Hepatocyte (in vitro differentiated cells): ENCODE data around the gene B4GALNT4. TPM values are rescaled to one million over a fixed set of nuclear protein-coding genes. Genes with fewer than 3 reads are reported as not detected.

Experiments
- DNase-seq: peaks from one replicate; pipeline ENCODE4 v3.0.0-alpha.2; 2016; ENCODE audit warnings: low spot score
- H2AFZ ChIP-seq: fragments of 200-600 bp; sonication (generic); 2 replicates; pipeline ENCODE4 v1.6.0; 2016; ENCODE audit warnings: antibody characterized with exemption, mild to moderate bottlenecking
- H3K27ac ChIP-seq: fragments of 200-600 bp; sonication (generic); 2 replicates; pipeline ENCODE4 v1.5.1; 2016; ENCODE audit warnings: mild to moderate bottlenecking
- H3K27me3 ChIP-seq: fragments of 200-600 bp; sonication (generic); 2 replicates; pipeline ENCODE4 v1.6.1; 2016
- H3K36me3 ChIP-seq: fragments of 200-600 bp; sonication (generic); replicated peaks from 2 replicates; pipeline ENCODE4 v1.5.1; 2016; ENCODE audit warnings: low read depth; ENCODE audit not compliant: insufficient read depth
- H3K4me1 ChIP-seq: fragments of 200-600 bp; sonication (generic); 2 replicates; pipeline ENCODE4 v1.5.1; 2016; ENCODE audit warnings: mild to moderate bottlenecking, moderate library complexity; ENCODE audit not compliant: insufficient read depth
- H3K4me2 ChIP-seq: fragments of 200-600 bp; sonication (generic); 2 replicates; pipeline ENCODE4 v1.6.0; 2016
- H3K4me3 ChIP-seq: fragments of 200-600 bp; sonication (generic); 2 replicates; pipeline ENCODE4 v1.5.1; 2016; ENCODE audit warnings: mild to moderate bottlenecking
- H3K79me2 ChIP-seq: fragments of 200-600 bp; sonication (generic); 2 replicates; pipeline ENCODE4 v1.6.0; 2017; ENCODE audit warnings: mild to moderate bottlenecking
- H3K9me2 ChIP-seq: fragments of 200-600 bp; sonication (generic); replicated peaks from 2 replicates; pipeline ENCODE4 v1.6.0; 2017; ENCODE audit warnings: mild to moderate bottlenecking; ENCODE audit not compliant: insufficient read depth
- H3K9me3 ChIP-seq: fragments of 200-600 bp; sonication (generic); 2 replicates; pipeline ENCODE4 v1.5.1; 2016; ENCODE audit warnings: low read depth, mild to moderate bottlenecking
- H4K20me1 ChIP-seq: fragments of 200-600 bp; sonication (generic); 2 replicates; pipeline ENCODE4 v1.6.0; 2016; ENCODE audit warnings: mild to moderate bottlenecking; ENCODE audit not compliant: insufficient read depth, poor library complexity, severe bottlenecking
- CTCF ChIP-seq: fragments of 200-600 bp; sonication (generic); IDR thresholded peaks from 2 replicates; pipeline ENCODE4 v1.5.1; 2016; ENCODE audit warnings: antibody characterized with exemption, mild to moderate bottlenecking; ENCODE audit not compliant: poor library complexity
- EZH2 ChIP-seq: fragments of 200-600 bp; sonication (generic); IDR thresholded peaks from 2 replicates; pipeline ENCODE4 v1.6.1; 2016; ENCODE audit warnings: antibody characterized with exemption, mild to moderate bottlenecking, borderline replicate concordance
- EZH2phosphoT487 ChIP-seq: fragments of 200-600 bp; sonication (generic); IDR thresholded peaks from one replicate; pipeline ENCODE4 v1.6.1; 2018; ENCODE audit warnings: antibody characterized with exemption, mild to moderate bottlenecking, low read depth, moderate library complexity; ENCODE audit not compliant: unreplicated experiment, severe bottlenecking
- WGBS: methylation state at CpG from one replicate; pipeline ENCODE4 v1.1.6; 2016; ENCODE audit warnings: low lambda C conversion rate; ENCODE audit errors: missing lambda C conversion rate; 5-methylcytosine and 5-hydroxymethylcytosine counted together
- polyA plus RNA-seq: library from polyadenylated mRNA; unstranded; fragments of >200 nt; fragmentation: Nextera tagmentation; extraction: Ambion mirVana; gene quantifications from 2 replicates; pipeline ENCODE4 v1.2.1, GENCODE V29; 2016
- total RNA-seq: library from RNA; depleted of rRNA; stranded (reverse); fragments of >200 nt; gene quantifications from 2 replicates; pipeline ENCODE4 v1.2.3, GENCODE V29; 2014

Gene B4GALNT4
- total and polyA plus RNA-seq, 2 experiments from 2014 or later: 30.0 to 38.8 TPM

- Histone ChIP-seq H3K9me3 (no peaks in the 10 kb centered on the region), H3K79me2 (peaks cover 21% of the 10 kb centered on the region), H3K27me3 (peaks cover 6% of the 10 kb centered on the region), H3K9me2 (no peaks in the 10 kb centered on the region), H3K4me2 (no peak overlapping the region), H3K27ac (no peak overlapping the region), H2AFZ (no peak overlapping the region), H3K4me1 (peaks cover 4% of the 10 kb centered on the region), H4K20me1 (peaks cover 10% of the 10 kb centered on the region), H3K36me3 (no peaks in the 10 kb centered on the region), H3K4me3 (no peak overlapping the region)
- DNase-seq: no peak
- 73% methylated on average over 9 of the region's 14 CpGs for WGBS
- TF ChIP-seq EZH2phosphoT487 (no peak), EZH2 (no peak), CTCF (no peak)
These were observed 44.1 kb downstream of the B4GALNT4 start for GRCh38 chr11:413120-414081.

GRCh38 chr11:414318-414857, 45.1 kb downstream of the B4GALNT4 start:
- H3K4me3 ChIP-seq: no peak overlapping the region
- TF ChIP-seq CTCF: no peak
- TF ChIP-seq EZH2: no peak
- no peak for TF ChIP-seq EZH2phosphoT487
- no peak for DNase-seq
- peaks cover 21% of the 10 kb centered on the region for H3K79me2 ChIP-seq
- H3K9me2 ChIP-seq: no peaks in the 10 kb centered on the region
- peaks cover 10% of the 10 kb centered on the region for H4K20me1 ChIP-seq
- H3K27ac ChIP-seq: no peak overlapping the region
- peak overlapping the region; percentile 98 for H3K4me2 ChIP-seq
- no peak overlapping the region for H2AFZ ChIP-seq
- peaks cover 6% of the 10 kb centered on the region for H3K27me3 ChIP-seq
- no peaks in the 10 kb centered on the region for H3K9me3 ChIP-seq
- peaks cover 4% of the 10 kb centered on the region for H3K4me1 ChIP-seq
- H3K36me3 ChIP-seq: no peaks in the 10 kb centered on the region
- WGBS: 80% methylated on average over 9 of the region's 9 CpGs

- no peaks in the 10 kb centered on the region for H3K9me2 ChIP-seq
- 78% methylated on average over 5 of the region's 5 CpGs for WGBS
- peaks cover 6% of the 10 kb centered on the region for H3K27me3 ChIP-seq
- H3K9me3 ChIP-seq: no peaks in the 10 kb centered on the region
- no peak overlapping the region for H3K27ac ChIP-seq
- H3K36me3 ChIP-seq: no peaks in the 10 kb centered on the region
- H2AFZ ChIP-seq: no peak overlapping the region
- peak overlapping the region; percentile 98 for H3K4me2 ChIP-seq
- TF ChIP-seq EZH2phosphoT487 (no peak), CTCF (no peak), EZH2 (no peak)
- H4K20me1 ChIP-seq: peaks cover 10% of the 10 kb centered on the region
- H3K4me3 ChIP-seq: no peak overlapping the region
- DNase-seq: no peak
- H3K4me1 ChIP-seq: peaks cover 4% of the 10 kb centered on the region
- H3K79me2 ChIP-seq: peaks cover 21% of the 10 kb centered on the region
These were observed 46.3 kb downstream of the B4GALNT4 start for GRCh38 chr11:415640-416041.
